ENCODE results near the gene CBX8. TPM values are rescaled to one million over a fixed set of nuclear protein-coding genes. Genes with fewer than 3 reads are reported as not detected.

Gene CBX8
- total and polyA plus RNA-seq, 2 experiments from 2014 or later = 6.5 to 8.6 TPM

GRCh38 chr17:79789943-79790804 is 6.7 kb downstream of the CBX8 start:
- Histone ChIP-seq H3K4me1 (ENCODE audit: insufficient read depth) (peaks cover 37% of the 10 kb centered on the region), H3K27ac (no peak overlapping the region), H4K20me1 (ENCODE audit: insufficient read depth, poor library complexity, severe bottlenecking) (no peaks in the 10 kb centered on the region), H2AFZ (peak overlapping the region; percentile 60), H3K4me3 (no peak overlapping the region), H3K27me3 (peaks cover 67% of the 10 kb centered on the region), H3K9me3 (ENCODE audit: low read depth) (no peaks in the 10 kb centered on the region), H3K4me2 (peak overlapping the region; percentile 89), H3K9me2 (replicated peaks; ENCODE audit: insufficient read depth) (no peaks in the 10 kb centered on the region), H3K36me3 (replicated peaks; ENCODE audit: insufficient read depth, low read depth) (no peaks in the 10 kb centered on the region), H3K79me2 (peaks cover 8% of the 10 kb centered on the region)
- 17% methylated on average over 54 of the region's 74 CpGs for WGBS (ENCODE audit: low lambda C conversion rate, missing lambda C conversion rate)
- TF ChIP-seq EZH2phosphoT487 (IDR thresholded peaks at IDR 0.05; ENCODE audit: low read depth, severe bottlenecking, unreplicated experiment) (peak; percentile 45), CTCF (IDR thresholded peaks at IDR 0.05; ENCODE audit: poor library complexity) (peak; percentile 89), EZH2 (IDR thresholded peaks at IDR 0.05; ENCODE audit: borderline replicate concordance) (peak; percentile 79)
- peak; percentile 79 for DNase-seq (ENCODE audit: low spot score)

GRCh38 chr17:79788989-79789942 is 7.6 kb downstream of the CBX8 start:
- no peak overlapping the region for H3K27ac ChIP-seq
- TF ChIP-seq CTCF (IDR thresholded peaks at IDR 0.05; ENCODE audit: poor library complexity) = no peak
- peak; percentile 30 for TF ChIP-seq EZH2phosphoT487 (IDR thresholded peaks at IDR 0.05; ENCODE audit: low read depth, severe bottlenecking, unreplicated experiment)
- peak; percentile 79 for TF ChIP-seq EZH2 (IDR thresholded peaks at IDR 0.05; ENCODE audit: borderline replicate concordance)
- H2AFZ ChIP-seq = peak overlapping the region; percentile 60
- peak; percentile 40 for DNase-seq (ENCODE audit: low spot score)
- H3K9me2 ChIP-seq (replicated peaks; ENCODE audit: insufficient read depth) = no peaks in the 10 kb centered on the region
- H3K36me3 ChIP-seq (replicated peaks; ENCODE audit: insufficient read depth, low read depth) = no peaks in the 10 kb centered on the region
- 12% methylated on average over 44 of the region's 52 CpGs for WGBS (ENCODE audit: low lambda C conversion rate, missing lambda C conversion rate)
- H3K4me1 ChIP-seq (ENCODE audit: insufficient read depth) = peaks cover 31% of the 10 kb centered on the region
- no peak overlapping the region for H3K4me3 ChIP-seq
- peak overlapping the region; percentile 89 for H3K4me2 ChIP-seq
- H4K20me1 ChIP-seq (ENCODE audit: insufficient read depth, poor library complexity, severe bottlenecking) = no peaks in the 10 kb centered on the region
- H3K27me3 ChIP-seq = peaks cover 67% of the 10 kb centered on the region
- H3K9me3 ChIP-seq (ENCODE audit: low read depth) = no peaks in the 10 kb centered on the region
- H3K79me2 ChIP-seq = peaks cover under 1% of the 10 kb centered on the region

DNA sequence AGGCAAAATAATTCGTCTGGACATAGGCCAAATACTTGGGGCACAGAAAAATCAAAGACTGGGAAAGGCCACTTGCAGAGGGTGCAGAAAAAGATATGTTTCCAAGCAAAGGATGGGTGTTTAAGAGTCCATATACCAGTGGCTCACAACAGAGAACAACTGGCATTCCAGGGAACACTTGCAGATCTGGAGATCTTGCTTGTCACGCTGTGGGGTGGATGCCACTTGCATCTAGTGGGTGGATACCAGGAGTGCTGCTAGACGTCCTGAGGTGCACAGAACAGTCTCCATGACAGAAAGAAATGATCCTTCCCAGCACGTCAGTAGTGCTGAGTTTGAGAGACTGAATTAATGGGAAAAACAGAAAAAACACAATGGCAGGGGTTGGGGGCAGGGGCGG is 8.4 kb downstream of the CBX8 start:
- H2AFZ ChIP-seq = no peak overlapping the region
- H3K27me3 ChIP-seq = peaks cover 67% of the 10 kb centered on the region
- no peak overlapping the region for H3K4me2 ChIP-seq
- no peaks in the 10 kb centered on the region for H3K79me2 ChIP-seq
- no peaks in the 10 kb centered on the region for H3K9me3 ChIP-seq (ENCODE audit: low read depth)
- 62% methylated on average over 5 of the region's 5 CpGs for WGBS (ENCODE audit: low lambda C conversion rate, missing lambda C conversion rate)
- H3K4me3 ChIP-seq = no peak overlapping the region
- H3K4me1 ChIP-seq (ENCODE audit: insufficient read depth) = peaks cover 24% of the 10 kb centered on the region
- no peak for TF ChIP-seq EZH2 (IDR thresholded peaks at IDR 0.05; ENCODE audit: borderline replicate concordance)
- no peak for DNase-seq (ENCODE audit: low spot score)
- H4K20me1 ChIP-seq (ENCODE audit: insufficient read depth, poor library complexity, severe bottlenecking) = no peaks in the 10 kb centered on the region
- H3K36me3 ChIP-seq (replicated peaks; ENCODE audit: insufficient read depth, low read depth) = no peaks in the 10 kb centered on the region
- no peaks in the 10 kb centered on the region for H3K9me2 ChIP-seq (replicated peaks; ENCODE audit: insufficient read depth)
- H3K27ac ChIP-seq = no peak overlapping the region
